HCT116 (cell line): ENCODE data around the gene RLBP1.

ENCODE experiments used
- ATF3 ChIP-seq: IDR thresholded peaks from 2 replicates; pipeline ENCODE4 v1.6.1; 2012
- CEBPB ChIP-seq: IDR thresholded peaks from 2 replicates; pipeline ENCODE4 v1.6.1; 2012; ENCODE audit warnings: low read depth
- CTCF ChIP-seq, 3 experiments: fragments of 200-600 bp in 1 of 3; sonication (generic) in 1 of 3; IDR thresholded peaks in 2 of 3; conservative IDR thresholded peaks in 1 of 3; 2 replicates each; pipeline ENCODE4 v1.5.1; 2012 to 2017; ENCODE audit warnings: low read depth in 2 of 3, low read length in 2 of 3, antibody characterized with exemption in 1 of 3, borderline replicate concordance in 1 of 3, control low read depth in 1 of 3, mild to moderate bottlenecking in 1 of 3, mixed read lengths in 1 of 3, mixed run types in 1 of 3, moderate library complexity in 1 of 3; ENCODE audit not compliant: insufficient read depth in 1 of 3
- EZH2phosphoT487 ChIP-seq: fragments of 200-600 bp; IDR thresholded peaks from 2 replicates; pipeline ENCODE4 v1.6.1; 2018; ENCODE audit warnings: antibody characterized with exemption, borderline replicate concordance
- JUND ChIP-seq: IDR thresholded peaks from 2 replicates; pipeline ENCODE4 v1.6.1; 2012
- POLR2A ChIP-seq: IDR thresholded peaks from 2 replicates; pipeline ENCODE4 v1.7.0; 2011; ENCODE audit warnings: borderline replicate concordance; ENCODE audit not compliant: insufficient read depth, insufficient read length; ENCODE audit errors: extremely low read depth
- POLR2AphosphoS5 ChIP-seq: IDR thresholded peaks from 2 replicates; pipeline ENCODE4 v1.6.1; 2011; ENCODE audit warnings: mild to moderate bottlenecking, low read depth, low read length, moderate library complexity
- RAD21 ChIP-seq: IDR thresholded peaks from 2 replicates; pipeline ENCODE4 v1.6.1; 2012; ENCODE audit warnings: low read depth, mild to moderate bottlenecking
- SIN3A ChIP-seq: IDR thresholded peaks from 2 replicates; pipeline ENCODE4 v1.6.1; 2012; ENCODE audit warnings: low read depth
- SRF ChIP-seq: IDR thresholded peaks from 2 replicates; pipeline ENCODE4 v1.6.1; 2012; ENCODE audit warnings: low read depth
- TCF7L2 ChIP-seq: IDR thresholded peaks from 2 replicates; pipeline ENCODE4 v1.7.0; 2011; ENCODE audit warnings: borderline replicate concordance, inconsistent platforms; ENCODE audit not compliant: insufficient read depth, insufficient read length; ENCODE audit errors: extremely low read depth
- YY1 ChIP-seq: IDR thresholded peaks from 2 replicates; pipeline ENCODE4 v1.6.1; 2011; ENCODE audit warnings: low read length, low read depth, moderate library complexity, mild to moderate bottlenecking; ENCODE audit not compliant: insufficient replicate concordance; ENCODE audit errors: extremely low read depth
- ZBTB33 ChIP-seq: IDR thresholded peaks from 2 replicates; pipeline ENCODE4 v1.6.1; 2011; ENCODE audit warnings: mild to moderate bottlenecking, low read length, moderate library complexity; ENCODE audit not compliant: insufficient replicate concordance; ENCODE audit errors: extremely low read depth
- ZFX ChIP-seq: fragments of 450-650 bp; IDR thresholded peaks from 2 replicates; pipeline ENCODE4 v1.6.1; 2017

GRCh38 chr15:89179966-89180875 lies 41.2 kb downstream of the RLBP1 start:
- TF ChIP-seq CTCF (IDR thresholded peaks at IDR 0.05 in 2 of 3, conservative IDR thresholded peaks at IDR 0.05 in 1 of 3; ENCODE audit: borderline replicate concordance in 1 of 3, insufficient read depth in 1 of 3, low read depth in 2 of 3, low read length in 2 of 3), result no peak
- TF ChIP-seq RAD21, result no peak
- no peak for TF ChIP-seq POLR2AphosphoS5
- TF ChIP-seq POLR2A, result no peak
- TF ChIP-seq TCF7L2, result no peak
- no peak for TF ChIP-seq YY1
- no peak for TF ChIP-seq ATF3
- no peak for TF ChIP-seq SRF
- TF ChIP-seq SIN3A, result no peak
- TF ChIP-seq JUND, result no peak
- TF ChIP-seq ZBTB33, result no peak
- no peak for TF ChIP-seq EZH2phosphoT487
- TF ChIP-seq CEBPB, result no peak
- TF ChIP-seq ZFX, result no peak
